ENCODE data around the gene EIF3D. TPM values are rescaled to one million over a fixed set of nuclear protein-coding genes. Genes with fewer than 3 reads are reported as not detected.

EIF3D gene
- total RNA-seq, 1 experiment from 2014 or later = 306 TPM

DNA sequence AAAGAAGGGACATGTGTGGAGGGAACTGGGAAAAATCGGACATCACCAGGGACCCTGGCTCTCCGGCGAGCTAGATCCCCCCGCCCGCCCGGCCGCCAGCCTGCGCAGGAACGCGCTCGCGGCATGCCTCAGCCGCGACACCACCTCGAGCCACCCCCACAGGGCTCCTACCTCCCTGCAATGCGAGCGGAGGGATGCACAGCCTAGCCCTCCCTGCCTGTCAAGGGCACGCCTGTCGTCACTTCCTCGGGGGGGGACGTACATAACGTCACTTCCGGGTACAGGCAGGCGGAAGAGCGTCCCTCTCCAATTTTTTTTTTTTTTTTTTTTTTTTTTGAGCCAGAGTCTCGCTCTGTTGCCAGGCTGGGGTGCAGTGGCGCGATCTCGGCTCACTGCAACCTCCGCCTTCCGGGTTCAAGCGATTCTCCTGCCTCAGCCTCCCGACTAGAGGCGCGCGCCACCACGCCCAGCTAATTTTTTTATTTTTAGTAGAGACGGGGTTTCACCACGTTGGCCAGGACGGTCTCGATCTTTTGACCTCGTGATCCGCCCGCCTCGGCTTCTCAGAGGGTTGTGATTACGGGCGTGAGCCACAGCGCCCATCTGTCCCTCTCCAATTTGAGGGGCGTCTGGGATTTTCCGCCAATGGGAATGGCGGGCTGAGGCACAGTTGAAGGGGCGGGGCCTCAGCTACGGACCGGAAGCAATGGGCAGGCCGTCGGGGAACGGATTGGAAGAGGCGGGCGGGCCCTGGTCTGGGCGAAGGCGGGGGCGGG is 47.4 kb downstream of the EIF3D start, which contains the start of gene TXN2:
Gene TXN2, minus strand, starts transcription at position 248 of the 776 bp plus-strand sequence. CDS start 803 bp downstream, outside the sequence.
- H3K9ac ChIP-seq (ENCODE audit: low read length) = peak within 1 kb of the TSS; percentile 93
- no peaks in the 10 kb centered on the region for H3K9me2 ChIP-seq (ENCODE audit: insufficient read depth)
- peak within 1 kb of the TSS; percentile 96 for H3K4me2 ChIP-seq (ENCODE audit: low read length)
- no peaks in the 10 kb centered on the region for H4K20me1 ChIP-seq (ENCODE audit: insufficient read depth)
- RAD21 ChIA-PET (ENCODE audit: low non-redundant PET in 1 of 2, low total read pairs in 2 of 2, uncharacterized antibody in 2 of 2, unreplicated experiment in 2 of 2) = interaction anchor here in 1 of 2 experiments (0.7 kb wide), 1 partner anchor 488 kb away, joined by 10 read pairs; no protein-coding TSS in a partner anchor
- peak within 1 kb of the TSS; percentile 84 to 99 for H3K4me3 ChIP-seq (replicated peaks in 1 of 2; ENCODE audit: low read depth in 1 of 2, low read length in 2 of 2)
- BruUV-seq (replicated peaks) = no TSS peak
- peaks cover 21% of the 10 kb centered on the region for H3K79me2 ChIP-seq (ENCODE audit: insufficient read depth, low read length)
- H2AFZ ChIP-seq (ENCODE audit: low read depth, low read length, poor library complexity, severe bottlenecking) = no peak within 1 kb of the TSS
- H3K36me3 ChIP-seq (ENCODE audit: control insufficient read depth in 1 of 2, insufficient read depth in 2 of 2, low read length in 2 of 2) = peaks cover 8 to 15% of the 10 kb centered on the region in 2 experiments; a peak in 3 of 4 replicates
- CTCF ChIA-PET = interaction anchor here (0.6 to 1.4 kb wide), 5 partner anchors 10 to 244 kb away, joined by 3 to 6 read pairs (median 4); no protein-coding TSS in a partner anchor
- peak; percentile 93 for ATAC-seq
- peaks cover 6 to 13% of the 10 kb centered on the region in 2 experiments for H3K4me1 ChIP-seq (ENCODE audit: control insufficient read depth in 1 of 2, insufficient read depth in 2 of 2, low read length in 2 of 2)
- no peaks in the 10 kb centered on the region for H3K27me3 ChIP-seq (ENCODE audit: insufficient read depth, low read length)
- POLR2A ChIA-PET = interaction anchor here (0.6 to 2.0 kb wide), 17 partner anchors 11 to 851 kb away, joined by 3 to 9 read pairs (median 3); partner anchors contain the start of genes FOXRED2, IFT27 and MYH9
- intact Hi-C loops (cut with micrococcal nuclease) = loop anchor here (1.0 kb wide), 1 partner anchor 242 kb away; the partner anchor contains the start of gene APOL2
- H3K9me3 ChIP-seq (ENCODE audit: control insufficient read depth in 1 of 2, insufficient read depth in 1 of 2, low read depth in 1 of 2, low read length in 2 of 2) = no peaks in the 10 kb centered on the region; a peak in 1 of 4 replicates
- H3K27ac ChIP-seq (ENCODE audit: low read depth, low read length) = peak within 1 kb of the TSS; percentile 99
- peak; percentile 89 for DNase-seq (ENCODE audit: low read depth, low spot score)
- TF ChIP-seq, protein P1, sequence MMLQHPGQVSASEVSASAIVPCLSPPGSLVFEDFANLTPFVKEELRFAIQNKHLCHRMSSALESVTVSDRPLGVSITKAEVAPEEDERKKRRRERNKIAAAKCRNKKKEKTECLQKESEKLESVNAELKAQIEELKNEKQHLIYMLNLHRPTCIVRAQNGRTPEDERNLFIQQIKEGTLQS (IDR thresholded peaks at IDR 0.05) = no peak
- no peak for TF ChIP-seq YY1 (IDR thresholded peaks at IDR 0.05; ENCODE audit: extremely low read depth, insufficient replicate concordance, low read depth, low read length)
- TF ChIP-seq POLR2A (IDR thresholded peaks at IDR 0.05; ENCODE audit: borderline replicate concordance, extremely low read depth, insufficient read depth, insufficient read length) = peak; percentile 58
- no peak for TF ChIP-seq FOSL1 (IDR thresholded peaks at IDR 0.05; ENCODE audit: low read depth)
- no peak for TF ChIP-seq EZH2phosphoT487 (IDR thresholded peaks at IDR 0.05; ENCODE audit: borderline replicate concordance)
- peak; percentile 70; the same call in 1 of the 2 replicates for TF ChIP-seq ELF1 (IDR thresholded peaks at IDR 0.05; ENCODE audit: borderline replicate concordance, low read depth)
- TF ChIP-seq, protein P2, sequence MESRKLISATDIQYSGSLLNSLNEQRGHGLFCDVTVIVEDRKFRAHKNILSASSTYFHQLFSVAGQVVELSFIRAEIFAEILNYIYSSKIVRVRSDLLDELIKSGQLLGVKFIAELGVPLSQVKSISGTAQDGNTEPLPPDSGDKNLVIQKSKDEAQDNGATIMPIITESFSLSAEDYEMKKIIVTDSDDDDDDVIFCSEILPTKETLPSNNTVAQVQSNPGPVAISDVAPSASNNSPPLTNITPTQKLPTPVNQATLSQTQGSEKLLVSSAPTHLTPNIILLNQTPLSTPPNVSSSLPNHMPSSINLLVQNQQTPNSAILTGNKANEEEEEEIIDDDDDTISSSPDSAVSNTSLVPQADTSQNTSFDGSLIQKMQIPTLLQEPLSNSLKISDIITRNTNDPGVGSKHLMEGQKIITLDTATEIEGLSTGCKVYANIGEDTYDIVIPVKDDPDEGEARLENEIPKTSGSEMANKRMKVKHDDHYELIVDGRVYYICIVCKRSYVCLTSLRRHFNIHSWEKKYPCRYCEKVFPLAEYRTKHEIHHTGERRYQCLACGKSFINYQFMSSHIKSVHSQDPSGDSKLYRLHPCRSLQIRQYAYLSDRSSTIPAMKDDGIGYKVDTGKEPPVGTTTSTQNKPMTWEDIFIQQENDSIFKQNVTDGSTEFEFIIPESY (IDR thresholded peaks at IDR 0.05; ENCODE audit: extremely low read depth, insufficient replicate concordance, low read length) = no peak
- no peak for TF ChIP-seq EZH2 (IDR thresholded peaks at IDR 0.05)
- TF ChIP-seq, protein P3, sequence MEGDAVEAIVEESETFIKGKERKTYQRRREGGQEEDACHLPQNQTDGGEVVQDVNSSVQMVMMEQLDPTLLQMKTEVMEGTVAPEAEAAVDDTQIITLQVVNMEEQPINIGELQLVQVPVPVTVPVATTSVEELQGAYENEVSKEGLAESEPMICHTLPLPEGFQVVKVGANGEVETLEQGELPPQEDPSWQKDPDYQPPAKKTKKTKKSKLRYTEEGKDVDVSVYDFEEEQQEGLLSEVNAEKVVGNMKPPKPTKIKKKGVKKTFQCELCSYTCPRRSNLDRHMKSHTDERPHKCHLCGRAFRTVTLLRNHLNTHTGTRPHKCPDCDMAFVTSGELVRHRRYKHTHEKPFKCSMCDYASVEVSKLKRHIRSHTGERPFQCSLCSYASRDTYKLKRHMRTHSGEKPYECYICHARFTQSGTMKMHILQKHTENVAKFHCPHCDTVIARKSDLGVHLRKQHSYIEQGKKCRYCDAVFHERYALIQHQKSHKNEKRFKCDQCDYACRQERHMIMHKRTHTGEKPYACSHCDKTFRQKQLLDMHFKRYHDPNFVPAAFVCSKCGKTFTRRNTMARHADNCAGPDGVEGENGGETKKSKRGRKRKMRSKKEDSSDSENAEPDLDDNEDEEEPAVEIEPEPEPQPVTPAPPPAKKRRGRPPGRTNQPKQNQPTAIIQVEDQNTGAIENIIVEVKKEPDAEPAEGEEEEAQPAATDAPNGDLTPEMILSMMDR (IDR thresholded peaks at IDR 0.05 in 2 of 3, conservative IDR thresholded peaks at IDR 0.05 in 1 of 3; ENCODE audit: borderline replicate concordance in 1 of 3, insufficient read depth in 1 of 3, low read depth in 2 of 3, low read length in 2 of 3) = no peak
- TF ChIP-seq JUND (IDR thresholded peaks at IDR 0.05) = no peak
- no peak for TF ChIP-seq TCF7L2 (IDR thresholded peaks at IDR 0.05; ENCODE audit: borderline replicate concordance, extremely low read depth, insufficient read depth, insufficient read length)
- TF ChIP-seq RAD21 (IDR thresholded peaks at IDR 0.05; ENCODE audit: low read depth) = no peak
- TF ChIP-seq CEBPB (IDR thresholded peaks at IDR 0.05; ENCODE audit: low read depth) = no peak
- TF ChIP-seq, protein P4, sequence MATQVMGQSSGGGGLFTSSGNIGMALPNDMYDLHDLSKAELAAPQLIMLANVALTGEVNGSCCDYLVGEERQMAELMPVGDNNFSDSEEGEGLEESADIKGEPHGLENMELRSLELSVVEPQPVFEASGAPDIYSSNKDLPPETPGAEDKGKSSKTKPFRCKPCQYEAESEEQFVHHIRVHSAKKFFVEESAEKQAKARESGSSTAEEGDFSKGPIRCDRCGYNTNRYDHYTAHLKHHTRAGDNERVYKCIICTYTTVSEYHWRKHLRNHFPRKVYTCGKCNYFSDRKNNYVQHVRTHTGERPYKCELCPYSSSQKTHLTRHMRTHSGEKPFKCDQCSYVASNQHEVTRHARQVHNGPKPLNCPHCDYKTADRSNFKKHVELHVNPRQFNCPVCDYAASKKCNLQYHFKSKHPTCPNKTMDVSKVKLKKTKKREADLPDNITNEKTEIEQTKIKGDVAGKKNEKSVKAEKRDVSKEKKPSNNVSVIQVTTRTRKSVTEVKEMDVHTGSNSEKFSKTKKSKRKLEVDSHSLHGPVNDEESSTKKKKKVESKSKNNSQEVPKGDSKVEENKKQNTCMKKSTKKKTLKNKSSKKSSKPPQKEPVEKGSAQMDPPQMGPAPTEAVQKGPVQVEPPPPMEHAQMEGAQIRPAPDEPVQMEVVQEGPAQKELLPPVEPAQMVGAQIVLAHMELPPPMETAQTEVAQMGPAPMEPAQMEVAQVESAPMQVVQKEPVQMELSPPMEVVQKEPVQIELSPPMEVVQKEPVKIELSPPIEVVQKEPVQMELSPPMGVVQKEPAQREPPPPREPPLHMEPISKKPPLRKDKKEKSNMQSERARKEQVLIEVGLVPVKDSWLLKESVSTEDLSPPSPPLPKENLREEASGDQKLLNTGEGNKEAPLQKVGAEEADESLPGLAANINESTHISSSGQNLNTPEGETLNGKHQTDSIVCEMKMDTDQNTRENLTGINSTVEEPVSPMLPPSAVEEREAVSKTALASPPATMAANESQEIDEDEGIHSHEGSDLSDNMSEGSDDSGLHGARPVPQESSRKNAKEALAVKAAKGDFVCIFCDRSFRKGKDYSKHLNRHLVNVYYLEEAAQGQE (IDR thresholded peaks at IDR 0.05; ENCODE audit: low read depth) = no peak
- TF ChIP-seq SRF (IDR thresholded peaks at IDR 0.05; ENCODE audit: low read depth) = peak; percentile 11; the same call in 1 of the 2 replicates
- TF ChIP-seq, protein P5, sequence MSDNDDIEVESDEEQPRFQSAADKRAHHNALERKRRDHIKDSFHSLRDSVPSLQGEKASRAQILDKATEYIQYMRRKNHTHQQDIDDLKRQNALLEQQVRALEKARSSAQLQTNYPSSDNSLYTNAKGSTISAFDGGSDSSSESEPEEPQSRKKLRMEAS (IDR thresholded peaks at IDR 0.05) = peak; percentile 39; the same call in 1 of the 2 replicates
- peak; percentile 81 for TF ChIP-seq SIN3A (IDR thresholded peaks at IDR 0.05; ENCODE audit: low read depth)

Measured in HCT116 (cell line).